Breast epithelium (tissue), 4 donors: Measurements from ENCODE around the gene RMND1. TPM values are rescaled to one million over a fixed set of nuclear protein-coding genes. Genes with fewer than 3 reads are reported as not detected.
"Not testable (repeated sequence)": the region's sequence is repeated elsewhere in the genome, so short reads cannot be mapped to it uniquely, and the experiment has no call there.

Experiments
- DNase-seq, 2 donors: peaks; one replicate each; pipeline ENCODE4 v3.0.0-alpha.2; 2019; ENCODE audit warnings: low spot score in 2 of 2
- H3K27ac ChIP-seq, 2 donors: fragments of 200-600 bp; sonication (generic) in 1 of 2; one replicate each; pipeline ENCODE4 v1.5.1; 2016 to 2019; ENCODE audit warnings: mild to moderate bottlenecking in 1 of 2
- H3K27me3 ChIP-seq, 2 donors: fragments of 200-600 bp; sonication (generic) in 1 of 2; one replicate each; pipeline versions ENCODE4 v1.5.1 to v1.6.0; 2017 to 2019; ENCODE audit warnings: control low read depth in 1 of 2, mild to moderate bottlenecking in 1 of 2
- H3K36me3 ChIP-seq: fragments of 200-600 bp; one replicate; pipeline ENCODE4 v1.5.1; 2019
- H3K4me1 ChIP-seq, 2 donors: fragments of 200-600 bp; sonication (generic); one replicate each; pipeline ENCODE4 v1.5.1; 2016 to 2019; ENCODE audit warnings: control low read depth in 1 of 2
- H3K4me3 ChIP-seq, 3 donors: fragments of 200-600 bp; sonication (generic); 1 replicate in 2 of 3; 2 replicates in 1 of 3; pipeline ENCODE4 v1.5.1; 2016 to 2019; ENCODE audit warnings: mild to moderate bottlenecking in 3 of 3, moderate library complexity in 2 of 3
- H3K9me3 ChIP-seq, 2 donors: fragments of 200-600 bp; sonication (generic) in 1 of 2; one replicate each; pipeline ENCODE4 v1.5.1; 2016 to 2019; ENCODE audit warnings: control low read depth in 1 of 2
- CTCF ChIP-seq, 3 donors: fragments of 450-650 bp; IDR thresholded peaks; one replicate each; pipeline ENCODE4 v1.5.1; 2016 to 2017; ENCODE audit warnings: antibody characterized with exemption in 3 of 3, mild to moderate bottlenecking in 3 of 3, moderate library complexity in 3 of 3
- POLR2A ChIP-seq: fragments of 450-650 bp; IDR thresholded peaks from one replicate; pipeline ENCODE4 v1.6.1; 2016; ENCODE audit warnings: antibody characterized with exemption, mild to moderate bottlenecking, moderate library complexity
- POLR2AphosphoS5 ChIP-seq, 3 donors: sonication (generic); formaldehyde crosslinking; IDR thresholded peaks; one replicate each; pipeline ENCODE4 v1.6.1; 2017; ENCODE audit warnings: antibody characterized with exemption in 3 of 3
- intact Hi-C: fragments of 100-400 bp; cut with DNase I; formaldehyde crosslinking; loops from one replicate; pipeline ENCODE4 v1.15.1; 2023; ENCODE audit warnings: low total_unique reads
- total RNA-seq, 3 donors: library from RNA; depleted of rRNA; stranded (reverse); fragments of >200 nt; gene quantifications; one replicate each; pipeline ENCODE4 v1.1.0, GENCODE V29; 2016

The RMND1 gene
- total RNA-seq, 3 donors from 2014 or later = 25.3 to 34.1 (median 32.1) TPM

- H3K36me3 ChIP-seq = no peaks in the 10 kb centered on the region
- H3K4me3 ChIP-seq = no peak overlapping the region
- intact Hi-C loops = loop anchor here (5.0 kb wide), 1 partner anchor 405 kb away; no protein-coding TSS in a partner anchor
- no peaks in the 10 kb centered on the region for H3K4me1 ChIP-seq
- no peaks in the 10 kb centered on the region for H3K9me3 ChIP-seq
- no peak for DNase-seq
- H3K27me3 ChIP-seq = no peaks in the 10 kb centered on the region
- no peak for TF ChIP-seq CTCF (IDR thresholded peaks at IDR 0.05)
- TF ChIP-seq POLR2A = no peak
- TF ChIP-seq POLR2AphosphoS5 (IDR thresholded peaks at IDR 0.05) = no peak
- H3K27ac ChIP-seq = no peak overlapping the region
Observed at GRCh38 chr6:151477726-151478125, 25.8 kb upstream of the RMND1 start.

- peak overlapping the region in 1 of 3 donors; percentile 17 for H3K4me3 ChIP-seq
- no peak for TF ChIP-seq POLR2AphosphoS5 (IDR thresholded peaks at IDR 0.05)
- peak; percentile 44 to 78 (median 63) for TF ChIP-seq CTCF (IDR thresholded peaks at IDR 0.05)
- intact Hi-C loops = loop anchor here (2.0 to 5.0 kb wide), 2 partner anchors 35 to 404 kb away; no protein-coding TSS in a partner anchor
Observed at GRCh38 chr6:151475653-151476523, 24.0 kb upstream of the RMND1 start.

GRCh38 chr6:151464702-151465101 lies 12.8 kb upstream of the RMND1 start:
- intact Hi-C loops = loop anchor here (5.0 kb wide), 1 partner anchor 1178 kb away; no protein-coding TSS in a partner anchor
- Histone ChIP-seq H3K36me3 (no peaks in the 10 kb centered on the region), H3K27ac (no peak overlapping the region), H3K4me3 (no peak overlapping the region), H3K4me1 (no peaks in the 10 kb centered on the region), H3K27me3 (no peaks in the 10 kb centered on the region), H3K9me3 (no peaks in the 10 kb centered on the region)
- no peak for TF ChIP-seq POLR2AphosphoS5 (IDR thresholded peaks at IDR 0.05)
- no peak for TF ChIP-seq CTCF (IDR thresholded peaks at IDR 0.05)
- TF ChIP-seq POLR2A = no peak
- no peak for DNase-seq

More at GRCh38 chr6:151475653-151476523, 24.0 kb upstream of the RMND1 start:
- DNase-seq = no peak
- H3K36me3 ChIP-seq = no peaks in the 10 kb centered on the region
- no peaks in the 10 kb centered on the region for H3K9me3 ChIP-seq
- H3K4me1 ChIP-seq = no peaks in the 10 kb centered on the region
- H3K27me3 ChIP-seq = no peaks in the 10 kb centered on the region
- no peak overlapping the region for H3K27ac ChIP-seq

GRCh38 chr6:151461673-151462072 lies 9.7 kb upstream of the RMND1 start:
- Histone ChIP-seq H3K4me1 (no peaks in the 10 kb centered on the region), H3K27ac (no peak overlapping the region), H3K9me3 (no peaks in the 10 kb centered on the region), H3K4me3 (no peak overlapping the region), H3K36me3 (no peaks in the 10 kb centered on the region), H3K27me3 (no peaks in the 10 kb centered on the region)
- DNase-seq = no peak
- intact Hi-C loops = no loop called here
- TF ChIP-seq POLR2A = no peak
- no peak for TF ChIP-seq CTCF (IDR thresholded peaks at IDR 0.05)

- DNase-seq, intact Hi-C loops, H3K27ac ChIP-seq, H3K9me3 ChIP-seq, H3K27me3 ChIP-seq, H3K36me3 ChIP-seq, H3K4me3 ChIP-seq: not testable (repeated sequence)
- H3K4me1 ChIP-seq = peaks cover 3 to 10% of the 10 kb centered on the region in 2 donors
Observed at GRCh38 chr6:151455751-151456398, 3.9 kb upstream of the RMND1 start.
